HG02642 (cell line): Measurements from ENCODE around the gene RSPO4.

ENCODE experiments used
- ATAC-seq: cut with Tn5 transposase; IDR thresholded peaks from one replicate; pipeline ENCODE4 v1.9.1; 2021; ENCODE audit warnings: mild to moderate bottlenecking; ENCODE audit not compliant: unreplicated experiment, poor library complexity

Gene RSPO4

GRCh38 chr20:913306-913849 is 88.7 kb downstream of the RSPO4 start:
- ATAC-seq, result no peak

- ATAC-seq, result no peak
Observed at GRCh38 chr20:911882-912600, 90.1 kb downstream of the RSPO4 start.

- ATAC-seq, result no peak
Observed at GRCh38 chr20:910870-911770, 91.0 kb downstream of the RSPO4 start.

- ATAC-seq, result no peak
Observed at GRCh38 chr20:910132-910869, 91.8 kb downstream of the RSPO4 start.

GRCh38 chr20:909641-910040 is 92.5 kb downstream of the RSPO4 start:
- ATAC-seq, result no peak
